ENCODE measurements around the gene RNF4.

GRCh38 chr4:2510351-2511259, 41.7 kb downstream of the RNF4 start:
- TF ChIP-seq CTCF (IDR thresholded peaks at IDR 0.05; ENCODE audit: insufficient read depth, low read length) (no peak), POLR2AphosphoS5 (IDR thresholded peaks at IDR 0.05; ENCODE audit: low read depth) (no peak), REST (IDR thresholded peaks at IDR 0.05; ENCODE audit: insufficient replicate concordance, low read depth) (no peak)

Measured in HL-60 (cell line).